Measurements from ENCODE around the gene SEPHS1. TPM values are rescaled to one million over a fixed set of nuclear protein-coding genes. Genes with fewer than 3 reads are reported as not detected.

SEPHS1 gene
- total and polyA plus RNA-seq, 2 donors (not counting 3 experiments of a cell fraction or from before 2014, with no cell fraction given) = 40.6 to 55.4 TPM

- Histone ChIP-seq H3K36me3 (ENCODE audit: control insufficient read depth in 2 of 2, extremely low read depth in 1 of 2, insufficient read depth in 2 of 2, low read length in 2 of 2) (no peaks in the 10 kb centered on the region), H3K9ac (replicated peaks; ENCODE audit: extremely low read depth, insufficient read depth, low read length) (no peak overlapping the region), H3K79me2 (ENCODE audit: control insufficient read depth, insufficient read depth, low read length) (no peaks in the 10 kb centered on the region), H3K9me1 (replicated peaks; ENCODE audit: control insufficient read depth, extremely low read depth, insufficient read depth, low read length) (no peaks in the 10 kb centered on the region), H3K9me3 (replicated peaks; ENCODE audit: control insufficient read depth, insufficient read depth, low read length) (no peaks in the 10 kb centered on the region), H3K27ac (ENCODE audit: insufficient read depth, low read depth, low read length) (no peak overlapping the region), H3K4me1 (ENCODE audit: control insufficient read depth, extremely low read depth, insufficient read depth, low read length) (peaks cover 5% of the 10 kb centered on the region), H3K27me3 (ENCODE audit: control insufficient read depth in 2 of 2, insufficient read depth in 2 of 2, low read length in 2 of 2) (no peaks in the 10 kb centered on the region), H3K4me3 (replicated peaks in 1 of 3; ENCODE audit: insufficient read depth in 1 of 3, low read depth in 1 of 3, low read length in 3 of 3) (no peak overlapping the region), H3K4me2 (ENCODE audit: insufficient read depth, low read length) (no peak overlapping the region), H4K20me1 (replicated peaks; ENCODE audit: control insufficient read depth, extremely low read depth, insufficient read depth, low read length) (no peaks in the 10 kb centered on the region), H2AFZ (ENCODE audit: low read depth, low read length) (no peak overlapping the region)
- DNase-seq (ENCODE audit: low read depth, low spot score) (no peak), FAIRE-seq (no peak)
- TF ChIP-seq JUN (IDR thresholded peaks at IDR 0.05; ENCODE audit: borderline replicate concordance, insufficient read depth, insufficient read length, low read depth) = no peak
- TF ChIP-seq POLR2AphosphoS5 (IDR thresholded peaks at IDR 0.05; ENCODE audit: insufficient read depth, low read depth, low read length) = no peak
- no peak for TF ChIP-seq CTCF (IDR thresholded peaks at IDR 0.05; ENCODE audit: extremely low read depth in 1 of 2, insufficient read depth in 1 of 2, low read depth in 1 of 2, low read length in 2 of 2)
- TF ChIP-seq MYC (IDR thresholded peaks at IDR 0.05; ENCODE audit: low read depth, low read length) = no peak
- no peak for TF ChIP-seq POLR2A (IDR thresholded peaks at IDR 0.05; ENCODE audit: low read depth, low read length)
- no peak for TF ChIP-seq FOS (IDR thresholded peaks at IDR 0.05; ENCODE audit: borderline replicate concordance, insufficient read depth, low read length)
- no peak for TF ChIP-seq MAX (IDR thresholded peaks at IDR 0.05; ENCODE audit: insufficient read depth, insufficient read length)
- no peak for TF ChIP-seq GATA2 (IDR thresholded peaks at IDR 0.05; ENCODE audit: insufficient read depth, insufficient read length, low read depth, low read length)
- TF ChIP-seq EZH2 (IDR thresholded peaks at IDR 0.05; ENCODE audit: borderline replicate concordance, low read depth, low read length, severe bottlenecking) = no peak
- intact Hi-C loops (cut with micrococcal nuclease) = no loop called here
- ChIA-PET POLR2A (no interaction called here), CTCF (interaction anchor here (4.6 kb wide), 1 partner anchor 145 kb away, joined by 50 read pairs; the partner anchor contains the start of gene MCM10)
- no TSS peak for BruUV-seq (replicated peaks)
- dilution Hi-C loops (cut with MboI; ENCODE audit: extremely low pct_ligation_motif_present, low sequenced_read_pairs) = no loop called here
These were observed 42.0 kb downstream of the SEPHS1 start for GRCh38 chr10:13306103-13306502.

Data from endothelial cell of umbilical vein (primary cell).